ENCODE data around the gene XYLT2.

GRCh38 chr17:50365649-50366393, 19.9 kb downstream of the XYLT2 start:
- TF ChIP-seq, protein P1, sequence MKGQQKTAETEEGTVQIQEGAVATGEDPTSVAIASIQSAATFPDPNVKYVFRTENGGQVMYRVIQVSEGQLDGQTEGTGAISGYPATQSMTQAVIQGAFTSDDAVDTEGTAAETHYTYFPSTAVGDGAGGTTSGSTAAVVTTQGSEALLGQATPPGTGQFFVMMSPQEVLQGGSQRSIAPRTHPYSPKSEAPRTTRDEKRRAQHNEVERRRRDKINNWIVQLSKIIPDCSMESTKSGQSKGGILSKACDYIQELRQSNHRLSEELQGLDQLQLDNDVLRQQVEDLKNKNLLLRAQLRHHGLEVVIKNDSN (IDR thresholded peaks at IDR 0.05; ENCODE audit: borderline replicate concordance, extremely low read length, insufficient read depth, low read depth, low read length) = no peak
- TF ChIP-seq, protein P2, sequence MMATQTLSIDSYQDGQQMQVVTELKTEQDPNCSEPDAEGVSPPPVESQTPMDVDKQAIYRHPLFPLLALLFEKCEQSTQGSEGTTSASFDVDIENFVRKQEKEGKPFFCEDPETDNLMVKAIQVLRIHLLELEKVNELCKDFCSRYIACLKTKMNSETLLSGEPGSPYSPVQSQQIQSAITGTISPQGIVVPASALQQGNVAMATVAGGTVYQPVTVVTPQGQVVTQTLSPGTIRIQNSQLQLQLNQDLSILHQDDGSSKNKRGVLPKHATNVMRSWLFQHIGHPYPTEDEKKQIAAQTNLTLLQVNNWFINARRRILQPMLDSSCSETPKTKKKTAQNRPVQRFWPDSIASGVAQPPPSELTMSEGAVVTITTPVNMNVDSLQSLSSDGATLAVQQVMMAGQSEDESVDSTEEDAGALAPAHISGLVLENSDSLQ (IDR thresholded peaks at IDR 0.05) = no peak
- TF ChIP-seq CTCF (IDR thresholded peaks at IDR 0.05 in 2 of 3, conservative IDR thresholded peaks at IDR 0.05 in 1 of 3; ENCODE audit: control insufficient read depth in 2 of 3, extremely low read depth in 1 of 3, insufficient read depth in 1 of 3, low read depth in 3 of 3, low read length in 3 of 3) = no peak
- TF ChIP-seq YY1 (IDR thresholded peaks at IDR 0.05; ENCODE audit: low read depth, low read length) = no peak
- no peak for TF ChIP-seq DPF2 (IDR thresholded peaks at IDR 0.05)

Measured in GM12878 (cell line).